Stimulated activated naive B cell treated with anti-CD40 and anti-IgM and Interleukin-4, amounts not matched to agents 10 μg/mL and 1 μg/mL and 100 μg/mL, for 72 hours (primary cell): Measurements from ENCODE around the gene SEPTIN12.
"Not testable (repeated sequence)": the region's sequence is repeated elsewhere in the genome, so short reads cannot be mapped to it uniquely, and the experiment has no call there.

ENCODE experiments used
- ATAC-seq, 2 donors: fragments of 150-1000 bp; cut with Tn5 transposase; replicated peaks; 2 replicates each; pipeline ENCODE4 v1.10.0; 2021; ENCODE audit warnings: moderate library complexity in 1 of 2
- DNase-seq: peaks from one replicate; pipeline ENCODE4 v3.0.0; 2021
- H3K27ac Mint-ChIP-seq: one replicate; pipeline ENCODE4 v1.8.0; 2022; ENCODE audit warnings: mild to moderate bottlenecking, mixed read lengths
- H3K27me3 Mint-ChIP-seq, 2 donors: one replicate each; pipeline ENCODE4 v1.8.0; 2022; ENCODE audit warnings: mixed read lengths in 2 of 2
- H3K36me3 Mint-ChIP-seq, 2 donors: one replicate each; pipeline ENCODE4 v1.8.0; 2022; ENCODE audit warnings: mixed read lengths in 2 of 2, mild to moderate bottlenecking in 1 of 2
- H3K4me1 Mint-ChIP-seq, 2 donors: one replicate each; pipeline ENCODE4 v1.8.0; 2022; ENCODE audit warnings: mixed read lengths in 2 of 2, mild to moderate bottlenecking in 1 of 2
- H3K4me3 Mint-ChIP-seq, 2 donors: one replicate each; pipeline ENCODE4 v1.8.0; 2022; ENCODE audit warnings: mild to moderate bottlenecking in 2 of 2, mixed read lengths in 2 of 2, moderate library complexity in 1 of 2
- H3K9me3 Mint-ChIP-seq, 2 donors: one replicate each; pipeline ENCODE4 v1.8.0; 2022; ENCODE audit warnings: mixed read lengths in 2 of 2, mild to moderate bottlenecking in 1 of 2

The SEPTIN12 gene

GRCh38 chr16:4798456-4798855 is 10.3 kb upstream of the SEPTIN12 start:
- Mint-ChIP-seq H3K4me1 (peaks cover 13 to 39% of the 10 kb centered on the region in 2 donors), H3K9me3 (no peaks in the 10 kb centered on the region), H3K27me3 (no peaks in the 10 kb centered on the region), H3K36me3 (peaks cover 12% of the 10 kb centered on the region in 2 donors), H3K27ac (no peak overlapping the region), H3K4me3 (no peak overlapping the region)
- DNase-seq (no peak), ATAC-seq (no peak)

GRCh38 chr16:4797805-4798252 is 9.7 kb upstream of the SEPTIN12 start:
- H3K4me1 Mint-ChIP-seq, result peaks cover 13 to 33% of the 10 kb centered on the region in 2 donors
- no peak overlapping the region for H3K27ac Mint-ChIP-seq
- H3K4me3 Mint-ChIP-seq, result no peak overlapping the region
- peaks cover 12% of the 10 kb centered on the region in 2 donors for H3K36me3 Mint-ChIP-seq
- no peaks in the 10 kb centered on the region for H3K27me3 Mint-ChIP-seq
- ATAC-seq, result no peak
- H3K9me3 Mint-ChIP-seq, result no peaks in the 10 kb centered on the region
- DNase-seq, result no peak

GRCh38 chr16:4796982-4797804 is 9.0 kb upstream of the SEPTIN12 start:
- Mint-ChIP-seq H3K27ac (no peak overlapping the region), H3K9me3 (no peaks in the 10 kb centered on the region), H3K27me3 (no peaks in the 10 kb centered on the region), H3K4me1 (peaks cover 13 to 32% of the 10 kb centered on the region in 2 donors), H3K4me3 (no peak overlapping the region), H3K36me3 (peaks cover 12% of the 10 kb centered on the region in 2 donors)
- DNase-seq (no peak), ATAC-seq (no peak)

GRCh38 chr16:4795828-4796572 is 7.9 kb upstream of the SEPTIN12 start:
- no peak for DNase-seq
- Mint-ChIP-seq H3K27me3 (peaks cover 0 to 4% of the 10 kb centered on the region in 2 donors), H3K9me3 (no peaks in the 10 kb centered on the region), H3K4me1 (peaks cover 13 to 21% of the 10 kb centered on the region in 2 donors), H3K36me3 (peaks cover 12% of the 10 kb centered on the region in 2 donors), H3K4me3 (no peak overlapping the region), H3K27ac (no peak overlapping the region)
- no peak for ATAC-seq

GRCh38 chr16:4795181-4795827 is 7.2 kb upstream of the SEPTIN12 start, which contains the start of gene SMIM22:
Gene SMIM22, plus strand, starts transcription at chr16:4795369. Its CDS starts 366 bp downstream, at chr16:4795735.
- H3K4me1 Mint-ChIP-seq, result peaks cover 6 to 14% of the 10 kb centered on the region in 2 donors
- DNase-seq, result no peak
- H3K27me3 Mint-ChIP-seq, result peaks cover 0 to 7% of the 10 kb centered on the region in 2 donors
- ATAC-seq, result no peak
- H3K4me3 Mint-ChIP-seq, result no peak within 1 kb of the TSS
- peaks cover 9 to 12% of the 10 kb centered on the region in 2 donors for H3K36me3 Mint-ChIP-seq
- H3K27ac Mint-ChIP-seq, result no peak within 1 kb of the TSS
- no peaks in the 10 kb centered on the region for H3K9me3 Mint-ChIP-seq

- ATAC-seq, result no peak
- peaks cover 4% of the 10 kb centered on the region in 2 donors for H3K36me3 Mint-ChIP-seq
- H3K27ac Mint-ChIP-seq, result no peak overlapping the region
- no peak overlapping the region for H3K4me3 Mint-ChIP-seq
- H3K9me3 Mint-ChIP-seq, result no peaks in the 10 kb centered on the region
- H3K27me3 Mint-ChIP-seq, result peaks cover 0 to 7% of the 10 kb centered on the region in 2 donors
- no peaks in the 10 kb centered on the region for H3K4me1 Mint-ChIP-seq
- no peak for DNase-seq
These were observed 4.9 kb upstream of the SEPTIN12 start for GRCh38 chr16:4792951-4793513.

- no peaks in the 10 kb centered on the region for H3K36me3 Mint-ChIP-seq
- no peaks in the 10 kb centered on the region for H3K4me1 Mint-ChIP-seq
- ATAC-seq (no peak), DNase-seq (no peak)
- H3K4me3 Mint-ChIP-seq, result no peak overlapping the region
- H3K27ac Mint-ChIP-seq, result no peak overlapping the region
- H3K27me3 Mint-ChIP-seq, result peaks cover 0 to 7% of the 10 kb centered on the region in 2 donors
- no peaks in the 10 kb centered on the region for H3K9me3 Mint-ChIP-seq
These were observed 2.7 kb upstream of the SEPTIN12 start for GRCh38 chr16:4790871-4791270.

GRCh38 chr16:4790261-4790660 is 2.1 kb upstream of the SEPTIN12 start:
- no peak overlapping the region for H3K4me3 Mint-ChIP-seq
- H3K9me3 Mint-ChIP-seq, result no peaks in the 10 kb centered on the region
- H3K27me3 Mint-ChIP-seq, result peaks cover 0 to 7% of the 10 kb centered on the region in 2 donors
- no peak for DNase-seq
- ATAC-seq, result no peak
- H3K36me3 Mint-ChIP-seq, result no peaks in the 10 kb centered on the region
- no peaks in the 10 kb centered on the region for H3K4me1 Mint-ChIP-seq
- H3K27ac Mint-ChIP-seq, result no peak overlapping the region

GRCh38 chr16:4788910-4789309 is 765 bp upstream of the SEPTIN12 start:
- DNase-seq, result no peak
- Mint-ChIP-seq H3K27me3 (peaks cover 0 to 7% of the 10 kb centered on the region in 2 donors), H3K36me3 (no peaks in the 10 kb centered on the region), H3K4me3 (no peak overlapping the region), H3K27ac (no peak overlapping the region), H3K4me1 (no peaks in the 10 kb centered on the region), H3K9me3 (no peaks in the 10 kb centered on the region)
- no peak for ATAC-seq

GRCh38 chr16:4788489-4788889 is 344 bp upstream of the SEPTIN12 start:
- no peak for DNase-seq
- Mint-ChIP-seq H3K4me3 (no peak overlapping the region), H3K36me3 (no peaks in the 10 kb centered on the region), H3K4me1 (no peaks in the 10 kb centered on the region), H3K27ac (no peak overlapping the region), H3K9me3 (no peaks in the 10 kb centered on the region), H3K27me3 (peaks cover 0 to 7% of the 10 kb centered on the region in 2 donors)
- no peak for ATAC-seq

GRCh38 chr16:4787068-4787467 is 1.1 kb downstream of the SEPTIN12 start:
- H3K27ac Mint-ChIP-seq, result no peak overlapping the region
- ATAC-seq (no peak), DNase-seq (no peak)
- no peak overlapping the region for H3K4me3 Mint-ChIP-seq
- peaks cover 5 to 9% of the 10 kb centered on the region in 2 donors for H3K4me1 Mint-ChIP-seq
- H3K9me3 Mint-ChIP-seq, result no peaks in the 10 kb centered on the region
- H3K27me3 Mint-ChIP-seq, result peaks cover 0 to 7% of the 10 kb centered on the region in 2 donors
- no peaks in the 10 kb centered on the region for H3K36me3 Mint-ChIP-seq

- no peak overlapping the region for H3K27ac Mint-ChIP-seq
- ATAC-seq (no peak), DNase-seq (no peak)
- H3K36me3 Mint-ChIP-seq, result no peaks in the 10 kb centered on the region
- no peaks in the 10 kb centered on the region for H3K9me3 Mint-ChIP-seq
- H3K4me1 Mint-ChIP-seq, result peaks cover 5 to 11% of the 10 kb centered on the region in 2 donors
- no peak overlapping the region for H3K4me3 Mint-ChIP-seq
- peaks cover 0 to 3% of the 10 kb centered on the region in 2 donors for H3K27me3 Mint-ChIP-seq
These were observed 2.2 kb downstream of the SEPTIN12 start for GRCh38 chr16:4785758-4786433.

- H3K4me3 Mint-ChIP-seq, H3K27me3 Mint-ChIP-seq, H3K27ac Mint-ChIP-seq, H3K36me3 Mint-ChIP-seq, DNase-seq, H3K9me3 Mint-ChIP-seq, ATAC-seq: not testable (repeated sequence)
- peaks cover 5 to 11% of the 10 kb centered on the region in 2 donors for H3K4me1 Mint-ChIP-seq
These were observed 3.6 kb downstream of the SEPTIN12 start for GRCh38 chr16:4784444-4784987.
